Spleen (tissue), 11 donors: ENCODE results near the gene ALKBH4. TPM values are rescaled to one million over a fixed set of nuclear protein-coding genes. Genes with fewer than 3 reads are reported as not detected.

Experiments used
- DNase-seq: peaks from one replicate; pipeline ENCODE4 v3.0.0-alpha.2; 2020
- H3K27ac ChIP-seq, 8 donors: fragments of 200-600 bp; sonication (generic) in 7 of 8; 1 replicate in 4 of 8; 2 replicates in 4 of 8; pipeline versions ENCODE4 v1.5.0 to v1.8.0; 2016 to 2021; ENCODE audit warnings: inconsistent platforms in 4 of 8, mild to moderate bottlenecking in 4 of 8, moderate library complexity in 1 of 8
- H3K27me3 ChIP-seq, 7 donors: fragments of 200-600 bp; sonication (generic) in 6 of 7; replicated peaks in 1 of 7; 1 replicate in 4 of 7; 2 replicates in 3 of 7; pipeline versions ENCODE4 v1.5.0 to v1.8.0; 2016 to 2021; ENCODE audit warnings: inconsistent platforms in 3 of 7, mild to moderate bottlenecking in 1 of 7
- H3K36me3 ChIP-seq, 6 donors: fragments of 200-600 bp; sonication (generic) in 5 of 6; 1 replicate in 4 of 6; 2 replicates in 2 of 6; pipeline versions ENCODE4 v1.5.0 to v1.8.0; 2016 to 2021; ENCODE audit warnings: inconsistent platforms in 2 of 6
- H3K4me1 ChIP-seq, 6 donors: fragments of 200-600 bp; sonication (generic) in 5 of 6; 1 replicate in 3 of 6; 2 replicates in 3 of 6; pipeline versions ENCODE4 v1.5.0 to v1.8.0; 2016 to 2021; ENCODE audit warnings: inconsistent platforms in 3 of 6
- H3K4me3 ChIP-seq, 8 donors: fragments of 200-600 bp; sonication (generic) in 7 of 8; 1 replicate in 4 of 8; 2 replicates in 4 of 8; pipeline versions ENCODE4 v1.5.0 to v1.8.0; 2016 to 2021; ENCODE audit warnings: inconsistent platforms in 4 of 8, mild to moderate bottlenecking in 4 of 8, moderate library complexity in 2 of 8
- H3K9me3 ChIP-seq, 8 donors: fragments of 200-600 bp; sonication (generic) in 7 of 8; 1 replicate in 4 of 8; 2 replicates in 4 of 8; pipeline versions ENCODE4 v1.5.0 to v1.8.0; 2016 to 2021; ENCODE audit warnings: inconsistent platforms in 4 of 8
- CTCF ChIP-seq, 11 experiments: fragments of 200-600 bp in 7 of 11; fragments of 450-650 bp in 4 of 11; sonication (generic) in 4 of 11; IDR thresholded peaks in 8 of 11; conservative IDR thresholded peaks in 3 of 11; 1 replicate in 7 of 11; 2 replicates in 4 of 11; pipeline versions ENCODE4 v1.4.0 to v1.8.0; 2016 to 2021; ENCODE audit warnings: antibody characterized with exemption in 11 of 11, inconsistent platforms in 4 of 11, mild to moderate bottlenecking in 1 of 11
- POLR2A ChIP-seq, 3 donors: fragments of 450-650 bp; IDR thresholded peaks; one replicate each; pipeline ENCODE4 v1.5.1; 2017; ENCODE audit warnings: antibody characterized with exemption in 3 of 3, mild to moderate bottlenecking in 1 of 3
- POLR2AphosphoS5 ChIP-seq, 3 donors: sonication (generic); formaldehyde crosslinking; IDR thresholded peaks; one replicate each; pipeline ENCODE4 v1.5.1; 2017; ENCODE audit warnings: antibody characterized with exemption in 3 of 3
- WGBS, 5 donors: extraction: QIAGEN DNeasy Blood & Tissue Kit in 3 of 5; methylation state at CpG; one replicate each; pipeline versions ENCODE4 v1.1.5 to v1.1.7; 2013 to 2018; 5-methylcytosine and 5-hydroxymethylcytosine counted together
- intact Hi-C: fragments of 100-400 bp; cut with DNase I; formaldehyde crosslinking; loops from one replicate; pipeline ENCODE4 v1.15.0; 2023; ENCODE audit warnings: low total_unique reads
- polyA plus RNA-seq, 3 donors: library from polyadenylated mRNA; stranded (reverse); fragments of 200-250 nt; gene quantifications; one replicate each; pipeline ENCODE4 v1.2.1, GENCODE V29; 2013
- total RNA-seq, 7 donors: library from RNA; depleted of rRNA in 3 of 7; stranded (reverse); fragments of >200 nt in 3 of 7; fragmentation: NEBNext Ultra II Directional in 4 of 7; extraction: Animal tissue kit (Norgen Biotek cat#: 25700) in 4 of 7; gene quantifications; one replicate each; pipeline versions ENCODE4 v1.1.0 to v1.2.1, GENCODE V29; 2016 to 2021
- donor health status: healthy with polysubstance abuse.
- donor health status: DM: no; HTN: no; CAD: no; lungs with moderate emphysema.
- donor health status: DM: no; HTN: no; CAD: no.
- donor health status: Bipolar disorder and iron deficiency.
- donor health status: healthy.
- donor health status: DM: no; HTN: no; CAD: no.
- donor health status: DM: yes; HTN: yes; CAD: no.

Gene ALKBH4
- total and polyA plus RNA-seq, 10 donors: 9.0 to 15.1 (median 10.6) TPM

GRCh38 chr7:102473271-102473991, 8.8 kb upstream of the ALKBH4 start:
- H3K36me3 ChIP-seq: peaks cover 0 to 72% (median 33%) of the 10 kb centered on the region in 6 donors

GRCh38 chr7:102472126-102473041, 7.7 kb upstream of the ALKBH4 start:
- intact Hi-C loops: no loop called here
- 80 to 87% (median 82%) methylated on average over 12 to 31 of the region's 31 CpGs for WGBS, 5 donors
- TF ChIP-seq POLR2AphosphoS5 (IDR thresholded peaks at IDR 0.05): peak in 2 of 3 donors; percentile 26 to 61
- TF ChIP-seq CTCF (IDR thresholded peaks at IDR 0.05 in 8 of 11, conservative IDR thresholded peaks at IDR 0.05 in 3 of 11): no peak
- peak; percentile 78 for DNase-seq
- peaks cover 0 to 30% (median 3%) of the 10 kb centered on the region in 6 donors for H3K4me1 ChIP-seq
- H3K9me3 ChIP-seq: no peaks in the 10 kb centered on the region
- no peak overlapping the region for H3K27ac ChIP-seq
- H3K4me3 ChIP-seq: no peak overlapping the region
- H3K27me3 ChIP-seq: no peaks in the 10 kb centered on the region
- H3K36me3 ChIP-seq: peaks cover 0 to 83% (median 40%) of the 10 kb centered on the region in 6 donors

More at GRCh38 chr7:102473271-102473991, 8.8 kb upstream of the ALKBH4 start:
- Histone ChIP-seq H3K4me3 (no peak overlapping the region), H3K27ac (no peak overlapping the region), H3K4me1 (peaks cover 0 to 22% (median 3%) of the 10 kb centered on the region in 6 donors), H3K27me3 (no peaks in the 10 kb centered on the region), H3K9me3 (no peaks in the 10 kb centered on the region)
- no peak for TF ChIP-seq CTCF (IDR thresholded peaks at IDR 0.05 in 8 of 11, conservative IDR thresholded peaks at IDR 0.05 in 3 of 11)
- TF ChIP-seq POLR2AphosphoS5 (IDR thresholded peaks at IDR 0.05): no peak
- no peak for TF ChIP-seq POLR2A (IDR thresholded peaks at IDR 0.05)
- DNase-seq: peak; percentile 70
- intact Hi-C loops: no loop called here
- 78 to 91% (median 86%) methylated on average over 19 to 23 of the region's 23 CpGs for WGBS, 5 donors

GRCh38 chr7:102471791-102472125, 7.1 kb upstream of the ALKBH4 start:
- Histone ChIP-seq H3K27ac (no peak overlapping the region), H3K4me1 (peaks cover 0 to 36% (median 4%) of the 10 kb centered on the region in 6 donors), H3K4me3 (no peak overlapping the region), H3K9me3 (no peaks in the 10 kb centered on the region), H3K27me3 (no peaks in the 10 kb centered on the region), H3K36me3 (peaks cover 0 to 85% (median 40%) of the 10 kb centered on the region in 6 donors)
- WGBS, 5 donors: 70 to 93% (median 86%) methylated on average over 4 to 6 of the region's 6 CpGs
- intact Hi-C loops: no loop called here
- DNase-seq: peak; percentile 68
- TF ChIP-seq POLR2A (IDR thresholded peaks at IDR 0.05): no peak

GRCh38 chr7:102469972-102470825, 5.5 kb upstream of the ALKBH4 start:
- no peak overlapping the region for H3K4me3 ChIP-seq
- H3K27me3 ChIP-seq: no peaks in the 10 kb centered on the region
- H3K36me3 ChIP-seq: peaks cover 0 to 79% (median 38%) of the 10 kb centered on the region in 6 donors
- peak overlapping the region in 1 of 8 donors; percentile 27 for H3K27ac ChIP-seq
- intact Hi-C loops: no loop called here
- H3K9me3 ChIP-seq: no peaks in the 10 kb centered on the region
- no peak for TF ChIP-seq POLR2A (IDR thresholded peaks at IDR 0.05)
- TF ChIP-seq POLR2AphosphoS5 (IDR thresholded peaks at IDR 0.05): peak; percentile 39 to 60 (median 46)
- peak; percentile 75 for DNase-seq
- 72 to 87% (median 76%) methylated on average over 16 to 20 of the region's 20 CpGs for WGBS, 5 donors
- H3K4me1 ChIP-seq: peaks cover 9 to 49% (median 17%) of the 10 kb centered on the region in 6 donors
